ENCODE data around the gene MSN.

GRCh38 chrX:65686236-65686635, 18.8 kb downstream of the MSN start:
- TF ChIP-seq EZH2 (IDR thresholded peaks at IDR 0.05; ENCODE audit: insufficient read depth, poor library complexity, severe bottlenecking) (no peak), EZH2phosphoT487 (IDR thresholded peaks at IDR 0.05; ENCODE audit: insufficient read depth, low read depth) (no peak)

Measured in GM23248 (cell line).